Neural progenitor cell (in vitro differentiated cells): ENCODE results near the gene ABHD5. TPM values are rescaled to one million over a fixed set of nuclear protein-coding genes. Genes with fewer than 3 reads are reported as not detected.

ENCODE experiments used
- DNase-seq: peaks from one replicate; pipeline ENCODE4 v3.0.0-alpha.2; 2016; ENCODE audit warnings: low spot score
- H2AFZ ChIP-seq: fragments of 200-600 bp; sonication (generic); replicated peaks from 2 replicates; pipeline ENCODE4 v1.6.1; 2016; ENCODE audit warnings: antibody characterized with exemption
- H3F3A ChIP-seq: fragments of 200-600 bp; sonication (generic); 2 replicates; pipeline ENCODE4 v1.6.1; 2016; ENCODE audit warnings: antibody characterized with exemption, low read depth
- H3K27ac ChIP-seq: fragments of 200-600 bp; sonication (generic); 2 replicates; pipeline ENCODE4 v1.5.1; 2016; ENCODE audit warnings: mild to moderate bottlenecking
- H3K27me3 ChIP-seq: fragments of 200-600 bp; sonication (generic); 2 replicates; pipeline ENCODE4 v1.6.1; 2016; ENCODE audit warnings: mild to moderate bottlenecking, moderate library complexity
- H3K36me3 ChIP-seq: fragments of 200-600 bp; sonication (generic); 2 replicates; pipeline ENCODE4 v1.5.1; 2016
- H3K4me1 ChIP-seq: fragments of 200-600 bp; sonication (generic); 2 replicates; pipeline ENCODE4 v1.6.1; 2016; ENCODE audit warnings: mixed run types
- H3K4me2 ChIP-seq: fragments of 200-600 bp; sonication (generic); 2 replicates; pipeline ENCODE4 v1.6.1; 2016
- H3K4me3 ChIP-seq: fragments of 200-600 bp; sonication (generic); 2 replicates; pipeline ENCODE4 v1.5.1; 2016
- H3K79me2 ChIP-seq: fragments of 200-600 bp; sonication (generic); 2 replicates; pipeline ENCODE4 v1.6.1; 2016; ENCODE audit warnings: low read depth
- H3K9ac ChIP-seq: fragments of 200-600 bp; sonication (generic); 2 replicates; pipeline ENCODE4 v1.6.1; 2016
- H3K9me3 ChIP-seq: fragments of 200-600 bp; sonication (generic); 2 replicates; pipeline ENCODE4 v1.5.1; 2016; ENCODE audit warnings: low read depth
- H4K20me1 ChIP-seq: fragments of 200-600 bp; sonication (generic); 2 replicates; pipeline ENCODE4 v1.6.1; 2016; ENCODE audit warnings: low read depth
- H3K27ac Mint-ChIP-seq: 3 replicates; pipeline ENCODE4 v1.8.0; 2021; ENCODE audit warnings: mixed read lengths
- H3K27me3 Mint-ChIP-seq: 2 replicates; pipeline ENCODE4 v1.8.0; 2022; ENCODE audit warnings: low read depth, mild to moderate bottlenecking, inconsistent platforms, moderate library complexity, mixed read lengths; ENCODE audit not compliant: insufficient read depth
- H3K36me3 Mint-ChIP-seq: 3 replicates; pipeline ENCODE4 v1.8.0; 2021; ENCODE audit warnings: mixed read lengths
- H3K4me1 Mint-ChIP-seq: 3 replicates; pipeline ENCODE4 v1.8.0; 2021; ENCODE audit warnings: mixed read lengths
- H3K4me3 Mint-ChIP-seq: 3 replicates; pipeline ENCODE4 v1.8.0; 2021; ENCODE audit warnings: mild to moderate bottlenecking, moderate library complexity, mixed read lengths
- H3K9me3 Mint-ChIP-seq: 3 replicates; pipeline ENCODE4 v1.8.0; 2020; ENCODE audit warnings: mixed read lengths
- CTCF ChIP-seq: fragments of 200-600 bp; sonication (generic); IDR thresholded peaks from 2 replicates; pipeline ENCODE4 v1.5.1; 2017; ENCODE audit warnings: antibody characterized with exemption, mild to moderate bottlenecking
- EZH2 ChIP-seq: fragments of 200-600 bp; sonication (generic); IDR thresholded peaks from 2 replicates; pipeline ENCODE4 v1.6.1; 2017; ENCODE audit warnings: antibody characterized with exemption, mild to moderate bottlenecking, moderate library complexity
- EZH2phosphoT487 ChIP-seq: fragments of 200-600 bp; sonication (generic); IDR thresholded peaks from 2 replicates; pipeline ENCODE4 v1.6.1; 2017; ENCODE audit warnings: antibody characterized with exemption
- total RNA-seq: library from RNA; depleted of rRNA; stranded (reverse); fragments of >200 nt; gene quantifications from 2 replicates; pipeline ENCODE4 v1.2.3, GENCODE V29; 2015; ENCODE audit warnings: low replicate concordance

The ABHD5 gene
- total RNA-seq, 1 donor from 2014 or later = 9.1 TPM

- Mint-ChIP-seq H3K4me3 (no peak overlapping the region), H3K4me1 (peaks cover 3% of the 10 kb centered on the region), H3K27ac (no peak overlapping the region), H3K27me3 (peaks cover 2% of the 10 kb centered on the region), H3K9me3 (no peaks in the 10 kb centered on the region), H3K36me3 (no peaks in the 10 kb centered on the region)
- H3K9ac ChIP-seq = no peak overlapping the region
- H3K9me3 ChIP-seq = no peaks in the 10 kb centered on the region
- no peaks in the 10 kb centered on the region for H3K79me2 ChIP-seq
- H3K27ac ChIP-seq = no peak overlapping the region
- no peak overlapping the region for H3K4me3 ChIP-seq
- H3K4me2 ChIP-seq = no peak overlapping the region
- H3K27me3 ChIP-seq = no peaks in the 10 kb centered on the region
- DNase-seq = no peak
- H3F3A ChIP-seq = no peaks in the 10 kb centered on the region
- H3K36me3 ChIP-seq = no peaks in the 10 kb centered on the region
- no peaks in the 10 kb centered on the region for H4K20me1 ChIP-seq
- H2AFZ ChIP-seq = no peak overlapping the region
- H3K4me1 ChIP-seq = peaks cover 11% of the 10 kb centered on the region
- TF ChIP-seq EZH2 = no peak
- no peak for TF ChIP-seq EZH2phosphoT487
- TF ChIP-seq CTCF = no peak
Observed at GRCh38 chr3:43776101-43776500, 85.4 kb downstream of the ABHD5 start.

GRCh38 chr3:43779850-43780249, 89.1 kb downstream of the ABHD5 start:
- Mint-ChIP-seq H3K4me1 (no peaks in the 10 kb centered on the region), H3K36me3 (no peaks in the 10 kb centered on the region), H3K4me3 (no peak overlapping the region), H3K9me3 (no peaks in the 10 kb centered on the region), H3K27me3 (peaks cover 4% of the 10 kb centered on the region), H3K27ac (no peak overlapping the region)
- Histone ChIP-seq H3K9ac (no peak overlapping the region), H4K20me1 (no peaks in the 10 kb centered on the region), H3K27ac (no peak overlapping the region), H3K4me3 (no peak overlapping the region), H3K9me3 (no peaks in the 10 kb centered on the region), H3F3A (no peaks in the 10 kb centered on the region), H3K36me3 (no peaks in the 10 kb centered on the region), H3K27me3 (no peaks in the 10 kb centered on the region), H3K4me1 (no peaks in the 10 kb centered on the region), H2AFZ (no peak overlapping the region), H3K79me2 (no peaks in the 10 kb centered on the region), H3K4me2 (no peak overlapping the region)
- no peak for DNase-seq
- TF ChIP-seq EZH2phosphoT487 (no peak), EZH2 (no peak), CTCF (no peak)

- no peak overlapping the region for H3K27ac ChIP-seq
- H4K20me1 ChIP-seq = no peaks in the 10 kb centered on the region
- no peaks in the 10 kb centered on the region for H3K79me2 ChIP-seq
- peaks cover 5% of the 10 kb centered on the region for H3K4me1 Mint-ChIP-seq
- no peaks in the 10 kb centered on the region for H3K9me3 Mint-ChIP-seq
- DNase-seq = no peak
- peaks cover 7% of the 10 kb centered on the region for H3K27me3 Mint-ChIP-seq
- H2AFZ ChIP-seq = no peak overlapping the region
- TF ChIP-seq CTCF (no peak), EZH2 (no peak)
- H3K4me1 ChIP-seq = peaks cover 11% of the 10 kb centered on the region
- no peaks in the 10 kb centered on the region for H3K36me3 Mint-ChIP-seq
- no peak overlapping the region for H3K4me3 Mint-ChIP-seq
- no peaks in the 10 kb centered on the region for H3K9me3 ChIP-seq
- H3F3A ChIP-seq = no peaks in the 10 kb centered on the region
- H3K4me2 ChIP-seq = no peak overlapping the region
- H3K36me3 ChIP-seq = no peaks in the 10 kb centered on the region
- no peak overlapping the region for H3K9ac ChIP-seq
- no peak overlapping the region for H3K27ac Mint-ChIP-seq
- no peak overlapping the region for H3K4me3 ChIP-seq
- no peaks in the 10 kb centered on the region for H3K27me3 ChIP-seq
Observed at GRCh38 chr3:43782541-43782940, 91.8 kb downstream of the ABHD5 start.

Other genes starting within 250 kb of the ABHD5 start
- gene ANO10, start 68.9 kb upstream of the ABHD5 start, total RNA-seq = 32.5 and 44.4 TPM in 2 replicates